Measurements from ENCODE around the gene APH1B.

APH1B gene

DNA sequence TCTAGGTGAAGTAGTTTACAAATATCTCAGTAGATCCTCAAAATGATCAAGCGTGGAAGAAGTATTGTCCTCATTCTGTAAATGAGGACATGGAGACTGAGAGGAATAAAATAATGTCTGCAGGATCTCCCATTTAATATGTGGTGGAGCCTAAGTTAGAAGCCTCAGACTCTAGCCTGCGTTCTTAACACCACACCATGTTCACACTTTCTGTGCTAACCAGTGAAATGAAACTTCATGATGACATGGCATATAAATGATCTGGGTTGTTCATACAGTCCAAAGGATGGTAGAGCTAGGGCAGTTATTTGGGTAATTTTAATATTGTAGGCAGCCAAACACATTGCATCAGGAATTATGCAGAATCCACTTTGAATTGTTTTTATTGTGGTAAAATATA, 25.1 kb upstream of the APH1B start:
- no peak for DNase-seq (ENCODE audit: low read depth, low spot score)

DNA sequence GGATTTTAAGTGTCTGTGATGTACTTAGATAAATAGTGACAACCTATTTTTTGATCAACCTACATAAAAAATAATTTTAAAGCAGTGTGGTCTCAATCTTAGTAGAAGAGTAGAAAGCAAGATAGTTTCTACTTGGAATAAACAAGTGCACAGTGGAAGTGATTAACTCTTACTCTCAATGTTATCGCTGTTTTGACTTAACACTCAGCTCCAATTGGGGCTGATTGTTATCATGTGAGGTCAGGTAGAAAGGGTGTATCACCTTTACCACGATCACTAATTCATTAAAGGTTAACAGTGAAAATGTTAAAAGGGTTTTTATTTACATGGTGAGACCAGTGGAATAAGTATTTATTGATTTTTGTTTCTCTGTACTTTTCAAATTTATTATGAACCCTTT, 22.4 kb upstream of the APH1B start:
- no peak for DNase-seq (ENCODE audit: low read depth, low spot score)

DNA sequence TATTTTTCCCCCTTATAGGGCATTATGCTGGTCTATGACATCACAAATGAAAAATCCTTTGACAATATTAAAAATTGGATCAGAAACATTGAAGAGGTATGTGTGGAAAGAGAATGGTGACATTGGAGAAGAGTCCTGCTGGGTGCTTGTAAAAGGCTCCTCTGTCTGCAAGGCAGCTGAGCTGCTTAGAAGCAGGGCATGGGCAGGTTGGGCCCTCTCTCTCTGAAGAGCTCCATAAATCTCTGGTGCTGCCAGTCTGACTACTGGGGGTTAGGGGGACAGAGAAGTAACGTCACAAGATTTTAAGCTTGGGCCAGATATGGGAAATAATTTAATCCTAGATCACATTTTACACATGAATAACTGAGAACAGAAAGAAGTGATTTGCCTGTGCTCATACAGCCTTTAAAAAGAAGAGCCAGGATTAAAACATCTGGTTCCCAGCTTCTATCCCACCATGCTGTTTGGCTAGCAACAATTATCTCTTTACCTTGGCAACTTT, 21.9 kb upstream of the APH1B start:
- DNase-seq (ENCODE audit: low read depth, low spot score), result no peak

DNA sequence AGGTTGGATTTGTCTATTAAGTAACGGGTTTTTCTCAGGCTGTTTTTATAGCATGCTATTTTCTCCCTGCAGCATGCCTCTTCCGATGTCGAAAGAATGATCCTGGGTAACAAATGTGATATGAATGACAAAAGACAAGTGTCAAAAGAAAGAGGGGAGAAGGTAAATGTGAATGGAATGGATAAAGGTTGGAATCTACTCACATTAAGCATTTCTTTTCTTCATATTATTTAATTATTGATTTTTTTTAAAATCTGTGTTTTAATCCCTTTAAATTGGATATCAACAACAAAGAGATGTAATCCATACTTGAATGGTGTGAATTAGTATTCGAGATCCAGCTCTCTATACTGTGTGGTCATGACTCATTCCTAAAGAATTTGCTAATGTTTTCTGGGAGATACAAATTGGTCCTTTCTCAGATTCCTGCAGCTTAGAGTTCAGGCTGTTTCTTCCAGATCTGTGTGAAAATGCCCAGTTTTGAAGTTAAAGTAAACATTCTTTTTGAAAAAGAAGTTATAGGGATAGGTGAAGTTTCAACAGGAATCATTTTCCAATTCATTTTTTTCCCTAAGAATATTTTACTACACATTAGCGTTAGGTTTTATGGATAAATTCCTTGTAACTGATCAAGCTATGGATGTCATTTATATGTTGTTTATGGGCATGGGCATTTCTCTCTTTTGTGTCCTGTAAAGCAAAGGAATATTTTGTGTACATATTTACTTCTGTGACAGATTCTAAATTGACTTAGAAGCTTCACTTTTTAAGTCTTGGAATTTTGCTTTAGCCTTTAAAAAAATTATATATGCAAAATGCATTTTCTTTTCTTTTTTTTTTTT, 20.8 kb upstream of the APH1B start:
- DNase-seq (ENCODE audit: low read depth, low spot score), result no peak

DNA sequence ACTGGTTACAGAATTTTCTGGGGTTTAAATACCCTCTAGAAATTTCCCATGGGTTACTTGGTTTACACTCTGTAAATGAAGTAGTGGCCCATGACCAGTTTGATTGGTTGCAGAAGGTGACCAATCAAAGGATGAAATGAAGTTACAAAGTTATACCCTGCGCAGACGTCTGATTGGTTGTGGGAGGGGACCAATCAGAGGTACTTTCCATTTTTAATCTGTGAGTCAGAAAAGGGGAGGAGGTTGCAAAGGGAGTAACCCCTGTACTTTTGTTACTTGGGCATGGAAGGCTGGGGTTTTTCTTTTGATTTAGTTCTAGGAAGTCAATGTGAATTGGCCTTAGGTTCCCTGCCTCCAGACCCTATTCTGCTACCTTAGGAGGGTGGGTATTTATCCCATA, 18.7 kb upstream of the APH1B start:
- DNase-seq (ENCODE audit: low read depth, low spot score), result no peak

DNA sequence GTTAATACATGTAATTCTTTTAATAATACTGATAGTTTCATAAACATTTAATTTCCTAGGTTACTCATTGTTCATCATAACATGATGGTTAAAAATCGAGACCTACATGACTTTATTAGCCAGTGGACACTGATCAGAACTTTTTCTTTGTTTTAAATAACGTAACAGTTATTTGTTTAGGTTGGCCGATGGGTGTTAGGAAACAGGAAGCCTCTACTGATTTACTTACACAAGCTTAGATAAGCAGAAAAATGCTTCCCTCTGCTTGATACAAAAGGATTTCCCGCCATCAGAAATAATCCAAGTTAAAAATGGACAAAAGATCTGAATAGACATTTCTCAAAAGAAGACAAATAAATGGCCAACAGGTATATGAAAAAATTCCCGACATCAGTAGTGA, 16.6 kb upstream of the APH1B start:
- DNase-seq (ENCODE audit: low read depth, low spot score), result no peak

DNA sequence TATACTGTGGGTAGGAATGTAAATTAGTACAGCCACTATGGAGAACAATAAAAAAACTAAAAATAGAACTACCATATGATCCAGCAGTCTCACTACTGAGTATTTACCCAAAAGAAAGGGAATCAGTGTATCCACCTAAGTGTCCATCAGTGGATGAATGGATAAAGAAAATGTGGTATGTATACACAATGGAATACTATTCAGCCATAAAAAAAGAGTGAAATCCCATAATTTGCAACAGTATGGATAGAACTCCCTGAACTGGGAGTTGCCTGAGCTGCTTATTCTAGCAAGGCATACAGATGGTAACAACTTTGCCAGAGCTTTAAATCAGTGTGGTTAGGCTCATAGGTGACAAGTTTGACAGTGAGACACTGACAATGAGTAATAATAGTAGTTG, 16.1 kb upstream of the APH1B start:
- DNase-seq (ENCODE audit: low read depth, low spot score), result no peak

DNA sequence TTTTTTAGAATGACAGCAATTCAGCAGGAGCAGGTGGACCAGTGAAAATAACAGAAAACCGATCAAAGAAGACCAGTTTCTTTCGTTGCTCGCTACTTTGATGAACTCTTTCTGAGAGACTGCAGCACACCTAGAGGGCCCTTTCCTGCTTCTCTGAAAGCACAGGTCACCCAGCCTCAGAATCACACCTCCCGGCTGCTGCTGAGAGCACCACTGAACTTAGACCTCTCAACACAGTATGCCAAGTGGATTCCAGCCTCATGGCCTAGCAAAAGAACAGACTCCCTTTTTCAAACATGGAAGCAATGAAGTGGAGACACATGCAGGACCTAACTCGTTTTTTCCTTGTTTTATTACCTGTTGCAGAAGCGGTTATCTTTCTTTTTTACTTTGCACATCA, 13.9 kb upstream of the APH1B start:
- no peak for DNase-seq (ENCODE audit: low read depth, low spot score)

DNA sequence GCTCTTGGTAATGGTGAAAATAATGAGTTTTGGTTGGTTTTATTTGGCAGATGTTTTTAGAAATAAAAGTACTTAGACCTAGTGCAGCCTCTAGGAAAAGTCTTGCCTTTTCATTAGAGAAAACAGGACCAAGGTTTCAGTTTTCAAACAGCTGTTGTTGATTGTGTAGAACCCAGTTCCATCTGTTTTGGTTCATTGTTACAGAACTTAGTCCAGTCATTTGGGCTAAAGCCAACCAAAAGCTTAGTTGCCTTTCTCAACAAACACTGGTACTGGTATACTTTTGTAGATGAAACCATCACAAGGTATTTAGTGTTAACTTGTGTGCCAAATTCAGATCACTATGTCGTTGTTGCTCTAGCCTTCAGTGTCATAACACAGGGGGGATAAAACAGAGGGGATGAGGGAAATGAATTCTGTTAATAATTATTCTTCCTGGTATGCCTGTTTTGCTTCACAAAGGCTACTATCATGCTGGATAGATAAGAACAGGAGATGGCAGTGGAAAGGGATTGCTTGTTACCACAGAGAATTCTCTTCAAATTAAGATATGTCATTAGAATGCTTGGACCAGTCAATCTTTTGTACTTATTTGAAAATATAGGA, 12.6 kb upstream of the APH1B start:
- DNase-seq (ENCODE audit: low read depth, low spot score), result no peak

DNA sequence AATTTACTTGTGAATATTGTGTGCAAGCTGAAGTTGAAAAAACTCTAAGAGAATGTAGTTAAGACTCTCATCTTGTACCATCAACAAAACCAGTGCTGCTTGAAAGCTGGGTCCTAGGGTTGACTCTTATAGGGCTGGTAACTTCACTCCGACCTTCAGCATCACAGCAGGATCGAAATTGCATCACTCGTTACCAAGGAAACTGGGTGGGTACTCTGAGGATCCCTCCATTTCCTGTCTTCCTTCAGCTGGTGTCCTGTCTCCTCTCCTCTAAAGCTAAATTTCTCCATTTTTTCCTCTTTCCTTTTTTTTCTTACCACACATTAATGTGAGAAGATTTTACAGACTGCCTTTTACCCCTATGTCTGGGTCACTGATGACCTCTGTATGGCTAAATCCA, 3.0 kb upstream of the APH1B start:
- DNase-seq (ENCODE audit: low read depth, low spot score), result peak; percentile 69

DNA sequence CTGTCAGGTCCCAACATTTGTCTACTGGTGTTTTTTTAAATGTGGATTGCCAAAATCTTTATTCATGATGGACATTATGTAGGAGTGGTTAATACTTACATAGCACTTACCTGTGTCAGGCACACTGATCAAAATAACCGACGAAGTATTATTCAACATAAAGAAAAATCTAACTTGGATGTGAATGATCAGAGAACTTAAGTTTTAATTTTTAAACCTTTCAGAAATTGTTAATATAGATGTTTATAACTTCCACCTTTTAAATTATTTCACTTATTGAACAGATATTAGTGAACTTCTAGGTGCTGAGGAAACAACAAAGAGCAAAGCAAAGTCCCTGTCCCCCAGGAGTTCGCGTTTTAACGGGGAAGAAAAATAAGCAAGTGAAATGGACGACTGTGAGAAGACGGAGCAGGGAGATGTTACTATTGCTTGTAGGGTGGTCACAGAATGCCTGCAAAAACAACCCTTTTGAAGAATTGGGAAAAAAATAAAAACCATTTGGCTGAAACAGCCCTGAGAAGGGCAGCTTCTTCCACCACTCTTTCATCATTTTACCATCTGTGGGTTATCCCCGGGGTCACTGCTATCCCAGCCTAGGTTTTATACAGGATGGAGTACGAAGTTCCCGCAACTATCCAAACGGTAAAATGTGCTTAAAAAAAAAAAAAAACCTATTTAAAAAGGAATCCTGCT, 915 bp upstream of the APH1B start:
- DNase-seq (ENCODE audit: low read depth, low spot score), result no peak

DNA sequence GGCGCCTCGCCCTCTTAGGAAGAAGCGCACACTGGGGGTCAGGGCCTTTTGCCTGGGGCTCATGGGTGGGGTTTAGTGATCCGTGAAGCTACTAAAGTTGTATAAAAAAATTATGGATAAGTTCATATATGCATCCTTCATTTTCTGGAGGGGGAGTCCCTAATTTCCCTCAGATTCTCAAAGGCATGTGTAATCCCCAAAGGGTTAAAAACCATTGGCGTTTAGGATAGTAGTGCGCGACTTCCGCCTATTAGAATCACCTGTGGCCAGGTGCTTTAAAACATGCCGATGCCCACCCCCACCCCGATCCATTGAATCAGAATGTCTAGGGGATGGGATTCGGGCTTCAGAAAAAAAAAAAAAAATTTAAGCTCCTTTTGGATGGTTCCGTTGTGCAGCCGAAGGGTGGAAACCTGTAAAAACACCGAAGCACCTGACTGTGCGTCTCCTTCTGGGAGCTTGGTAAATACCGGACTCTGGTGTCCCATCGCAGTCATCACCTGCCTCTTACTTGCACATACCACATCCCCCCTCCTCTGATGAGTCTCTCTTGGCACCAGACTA, 570 bp downstream of the APH1B start:
- DNase-seq (ENCODE audit: low read depth, low spot score), result no peak

DNA sequence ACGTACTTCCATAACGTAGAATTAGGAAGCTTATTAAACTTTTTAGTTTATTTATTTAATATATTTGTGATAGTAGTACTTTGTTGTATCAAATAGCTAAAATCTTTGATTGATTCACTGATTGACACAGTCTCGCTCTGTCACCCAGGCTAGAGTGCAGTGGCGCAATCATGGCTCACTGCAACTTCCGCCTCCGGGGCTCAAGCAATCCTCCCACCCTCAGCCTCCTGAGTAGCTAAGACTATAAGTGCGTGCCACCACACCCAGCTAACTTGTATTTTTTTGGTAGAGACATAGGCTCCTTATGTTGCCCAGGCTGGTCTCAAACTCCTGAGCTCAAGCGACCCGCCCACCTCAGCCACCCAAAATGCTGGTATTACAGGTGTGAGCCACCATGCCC, 5.7 kb downstream of the APH1B start:
- no peak for DNase-seq (ENCODE audit: low read depth, low spot score)

DNA sequence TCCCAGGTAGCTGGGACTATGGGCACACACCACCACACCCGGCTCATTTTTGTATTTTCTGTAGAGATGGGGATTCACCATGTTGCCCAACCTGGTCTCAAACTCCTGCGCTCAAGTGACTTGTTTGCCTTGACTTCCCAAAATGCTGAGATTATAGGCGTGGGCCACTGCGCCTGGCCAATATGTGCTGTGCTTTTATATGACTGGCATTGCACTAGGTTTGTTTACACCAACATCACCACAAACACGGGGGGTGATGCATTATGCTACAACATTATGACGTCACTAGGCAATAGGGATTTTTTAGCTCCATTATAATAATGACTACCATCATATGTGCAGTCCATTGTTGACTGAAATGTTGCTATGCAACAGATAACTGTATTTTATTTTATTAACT, 6.9 kb downstream of the APH1B start:
- DNase-seq (ENCODE audit: low read depth, low spot score), result no peak

DNA sequence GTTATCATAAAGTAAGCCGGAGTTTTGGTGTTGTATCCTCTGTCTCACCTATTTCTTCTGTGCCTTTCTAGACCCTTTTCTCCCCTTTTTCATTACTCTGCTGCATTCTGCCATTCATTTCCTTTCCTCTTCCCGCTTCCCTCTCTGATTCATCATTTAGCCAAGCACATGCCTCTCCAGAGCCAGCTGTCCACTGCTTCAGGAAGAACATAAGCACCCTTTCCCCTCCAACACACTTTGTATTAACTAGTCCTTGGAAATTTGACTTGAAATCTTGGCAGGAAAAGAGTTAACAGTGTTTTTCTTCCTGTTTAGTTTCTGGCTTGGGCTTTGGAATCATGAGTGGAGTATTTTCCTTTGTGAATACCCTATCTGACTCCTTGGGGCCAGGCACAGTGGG, 9.7 kb downstream of the APH1B start:
- no peak for DNase-seq (ENCODE audit: low read depth, low spot score)

DNA sequence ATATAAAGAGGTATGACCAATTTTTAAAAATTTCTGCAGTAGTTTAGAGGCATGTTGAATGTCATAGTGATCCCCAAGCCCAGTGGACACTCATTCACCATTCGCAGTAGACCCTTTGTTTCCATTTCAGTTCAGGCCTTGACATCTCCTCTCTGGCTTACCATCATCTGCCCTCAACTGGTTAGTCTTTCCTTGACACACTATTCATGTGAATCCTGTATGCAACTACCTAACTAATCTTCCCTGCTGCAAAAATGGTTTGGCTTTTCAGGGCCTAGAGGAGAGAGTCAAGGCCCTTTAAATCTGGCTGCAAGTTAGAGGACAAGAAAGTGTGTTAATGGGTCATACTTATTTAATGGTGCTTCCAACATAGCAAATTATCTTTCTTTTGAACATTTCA, 10.9 kb downstream of the APH1B start:
- DNase-seq (ENCODE audit: low read depth, low spot score), result no peak

DNA sequence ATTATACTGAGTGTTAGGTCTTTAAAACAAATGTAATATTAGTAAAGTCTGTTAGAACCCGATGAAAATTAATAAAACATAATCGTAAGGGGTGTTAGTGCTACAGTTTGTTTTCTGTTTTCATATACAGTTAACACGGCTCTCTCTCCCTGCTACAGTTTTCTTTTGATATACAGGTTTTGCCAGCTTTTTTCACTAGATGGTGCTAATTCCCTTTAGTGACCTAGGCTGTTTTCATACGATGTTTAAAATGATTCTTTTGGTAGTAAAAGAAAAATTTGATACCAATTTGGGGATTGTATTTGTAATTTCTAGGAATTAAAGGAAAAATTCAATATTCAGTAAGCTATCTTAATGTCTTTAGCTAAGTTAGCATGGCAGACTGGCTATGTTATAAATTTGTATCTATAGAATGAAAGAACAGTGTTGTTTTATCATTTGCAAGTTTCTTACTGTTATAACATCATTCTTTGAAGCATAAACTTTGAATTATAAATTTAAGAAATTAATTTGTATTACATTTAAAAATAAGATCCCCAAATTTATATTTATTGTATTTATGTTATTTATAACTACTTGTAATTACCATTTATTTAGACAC, 11.5 kb downstream of the APH1B start:
- no peak for DNase-seq (ENCODE audit: low read depth, low spot score)

DNA sequence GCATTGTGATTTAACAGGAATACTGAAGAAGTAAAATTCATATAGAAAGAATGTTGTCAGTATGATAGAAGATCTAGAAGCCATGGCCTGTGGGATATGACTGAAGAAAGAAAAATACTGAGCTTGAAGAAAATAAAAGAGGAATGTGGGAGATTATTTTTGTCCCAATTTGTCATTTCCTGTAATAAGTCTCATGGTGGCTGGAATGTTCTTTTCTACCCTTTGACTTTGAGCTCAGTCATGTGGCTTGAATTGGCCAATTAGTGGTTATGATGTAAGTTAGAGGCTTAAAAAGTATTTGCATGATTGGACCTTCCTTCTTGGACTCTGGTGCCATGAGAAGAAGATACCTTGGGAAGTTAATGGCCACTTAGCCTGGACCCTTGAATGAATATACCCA, 14.1 kb downstream of the APH1B start:
- DNase-seq (ENCODE audit: low read depth, low spot score), result no peak

DNA sequence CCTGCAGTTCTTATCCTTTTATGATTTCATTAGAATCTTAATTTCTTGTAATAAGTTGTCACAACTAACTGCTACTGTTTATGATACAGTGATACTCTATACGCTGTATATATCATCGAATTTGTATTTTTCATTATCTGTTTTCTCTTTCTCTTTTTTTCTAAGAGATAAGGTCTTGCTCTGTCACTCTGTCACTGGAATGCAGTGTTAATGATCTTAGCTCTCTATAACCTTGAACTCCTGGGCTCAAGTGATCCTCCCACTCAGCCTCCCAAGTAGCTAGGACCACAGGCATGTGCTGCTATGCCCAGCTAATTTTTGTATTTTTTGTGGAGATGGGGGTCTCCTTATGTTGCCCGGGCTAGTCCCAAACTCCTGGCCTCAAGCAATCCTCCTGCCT, 14.8 kb downstream of the APH1B start:
- no peak for DNase-seq (ENCODE audit: low read depth, low spot score)

DNA sequence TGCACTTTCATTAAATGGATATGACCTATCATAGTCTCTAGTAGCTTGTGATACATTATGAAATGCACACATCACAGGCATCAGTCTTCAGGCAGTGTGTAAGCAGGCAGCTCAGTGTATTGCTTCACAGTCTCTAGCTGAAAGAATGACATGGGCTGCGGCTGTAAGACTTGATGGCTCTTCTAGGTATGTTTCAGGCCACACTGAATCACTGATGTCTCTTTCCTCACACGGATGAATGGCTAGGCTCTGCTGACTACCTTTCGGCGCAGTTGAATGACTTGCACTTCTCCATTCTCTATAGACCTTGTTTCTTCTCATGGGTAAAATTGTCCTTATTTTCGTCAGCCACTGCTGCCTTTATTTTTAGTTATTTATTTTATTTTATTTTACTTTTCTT, 15.4 kb downstream of the APH1B start:
- DNase-seq (ENCODE audit: low read depth, low spot score), result no peak

DNA sequence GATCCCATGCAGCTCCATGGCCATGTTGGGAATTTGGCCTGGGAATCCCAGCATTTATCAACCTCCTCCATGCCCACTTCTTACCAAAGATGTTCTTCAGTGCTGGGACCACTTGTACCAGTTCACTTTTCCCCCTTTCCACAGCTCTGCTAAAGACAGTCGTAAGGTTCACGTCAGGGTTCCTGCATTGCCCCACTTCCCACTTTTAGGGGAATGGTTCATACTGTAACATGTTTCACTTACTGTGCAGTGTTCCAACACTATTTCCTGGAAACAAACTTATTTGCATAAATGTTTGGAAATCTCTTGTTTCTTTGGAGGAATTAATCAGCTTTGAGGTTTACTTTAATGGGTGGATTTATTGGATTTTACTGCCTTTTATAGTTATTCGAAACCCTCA, 17.0 kb downstream of the APH1B start:
- DNase-seq (ENCODE audit: low read depth, low spot score), result no peak

DNA sequence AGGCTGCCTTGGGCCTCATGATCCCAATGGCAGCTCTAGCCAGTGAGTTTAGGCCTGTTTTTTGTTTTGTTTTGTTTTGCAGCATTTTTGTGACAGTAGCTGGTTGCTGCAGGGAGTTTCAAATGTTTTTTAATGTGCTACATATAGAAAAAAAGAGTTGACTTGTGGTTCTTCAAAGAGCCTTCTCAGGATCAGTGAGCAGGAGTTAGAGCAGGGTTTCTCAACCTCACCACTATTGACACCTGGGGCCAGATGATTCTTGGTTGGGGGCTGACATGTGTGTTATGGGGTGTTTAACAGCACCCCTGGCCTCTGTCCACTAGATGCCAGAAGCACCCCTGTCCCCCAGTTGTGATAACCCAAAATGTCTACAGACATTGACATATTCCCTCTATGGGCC, 17.9 kb downstream of the APH1B start:
- no peak for DNase-seq (ENCODE audit: low read depth, low spot score)
